ENCODE data around the gene RTBDN.

DNA sequence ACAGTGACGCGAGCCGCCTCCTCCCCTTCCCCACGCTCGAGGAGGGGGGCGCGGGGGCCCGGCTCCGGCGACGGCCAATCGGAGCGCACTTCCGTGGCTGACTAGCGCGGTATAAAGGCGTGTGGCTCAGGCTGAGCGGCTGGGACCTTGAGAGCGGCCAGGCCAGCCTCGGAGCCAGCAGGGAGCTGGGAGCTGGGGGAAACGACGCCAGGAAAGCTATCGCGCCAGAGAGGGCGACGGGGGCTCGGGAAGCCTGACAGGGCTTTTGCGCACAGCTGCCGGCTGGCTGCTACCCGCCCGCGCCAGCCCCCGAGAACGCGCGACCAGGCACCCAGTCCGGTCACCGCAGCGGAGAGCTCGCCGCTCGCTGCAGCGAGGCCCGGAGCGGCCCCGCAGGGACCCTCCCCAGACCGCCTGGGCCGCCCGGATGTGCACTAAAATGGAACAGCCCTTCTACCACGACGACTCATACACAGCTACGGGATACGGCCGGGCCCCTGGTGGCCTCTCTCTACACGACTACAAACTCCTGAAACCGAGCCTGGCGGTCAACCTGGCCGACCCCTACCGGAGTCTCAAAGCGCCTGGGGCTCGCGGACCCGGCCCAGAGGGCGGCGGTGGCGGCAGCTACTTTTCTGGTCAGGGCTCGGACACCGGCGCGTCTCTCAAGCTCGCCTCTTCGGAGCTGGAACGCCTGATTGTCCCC lies 42.9 kb downstream of the RTBDN start, which contains the start of gene JUNB:
- TF ChIP-seq, protein P1, sequence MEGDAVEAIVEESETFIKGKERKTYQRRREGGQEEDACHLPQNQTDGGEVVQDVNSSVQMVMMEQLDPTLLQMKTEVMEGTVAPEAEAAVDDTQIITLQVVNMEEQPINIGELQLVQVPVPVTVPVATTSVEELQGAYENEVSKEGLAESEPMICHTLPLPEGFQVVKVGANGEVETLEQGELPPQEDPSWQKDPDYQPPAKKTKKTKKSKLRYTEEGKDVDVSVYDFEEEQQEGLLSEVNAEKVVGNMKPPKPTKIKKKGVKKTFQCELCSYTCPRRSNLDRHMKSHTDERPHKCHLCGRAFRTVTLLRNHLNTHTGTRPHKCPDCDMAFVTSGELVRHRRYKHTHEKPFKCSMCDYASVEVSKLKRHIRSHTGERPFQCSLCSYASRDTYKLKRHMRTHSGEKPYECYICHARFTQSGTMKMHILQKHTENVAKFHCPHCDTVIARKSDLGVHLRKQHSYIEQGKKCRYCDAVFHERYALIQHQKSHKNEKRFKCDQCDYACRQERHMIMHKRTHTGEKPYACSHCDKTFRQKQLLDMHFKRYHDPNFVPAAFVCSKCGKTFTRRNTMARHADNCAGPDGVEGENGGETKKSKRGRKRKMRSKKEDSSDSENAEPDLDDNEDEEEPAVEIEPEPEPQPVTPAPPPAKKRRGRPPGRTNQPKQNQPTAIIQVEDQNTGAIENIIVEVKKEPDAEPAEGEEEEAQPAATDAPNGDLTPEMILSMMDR (IDR thresholded peaks at IDR 0.05), result no peak; the same call in 1 of the 2 replicates
- TF ChIP-seq RXRA (IDR thresholded peaks at IDR 0.05; ENCODE audit: borderline replicate concordance, low read depth), result no peak; the same call in 1 of the 2 replicates
- peak; percentile 97 for TF ChIP-seq MXI1 (IDR thresholded peaks at IDR 0.05; ENCODE audit: low read depth, low read length)
- no peak for TF ChIP-seq EZH2phosphoT487 (IDR thresholded peaks at IDR 0.05; ENCODE audit: borderline replicate concordance, low read depth)
- TF ChIP-seq POLR2AphosphoS5 (IDR thresholded peaks at IDR 0.05; ENCODE audit: low read depth, low read length), result peak; percentile 100
- TF ChIP-seq RAD21 (IDR thresholded peaks at IDR 0.05; ENCODE audit: low read length), result peak; percentile 20; the same call in 1 of the 2 replicates
- peak; percentile 99 for TF ChIP-seq TAF1 (IDR thresholded peaks at IDR 0.05; ENCODE audit: borderline replicate concordance, low read depth, low read length)
- TF ChIP-seq NRF1 (IDR thresholded peaks at IDR 0.05; ENCODE audit: low read depth, low read length), result no peak

Data from SK-N-SH (cell line).